Skeletal muscle tissue (tissue), 4 donors: Measurements from ENCODE around the gene KIF18B. TPM values are rescaled to one million over a fixed set of nuclear protein-coding genes. Genes with fewer than 3 reads are reported as not detected.

Source experiments
- H3K27ac ChIP-seq: one replicate; pipeline ENCODE4 v1.7.0; 2013; ENCODE audit warnings: mild to moderate bottlenecking, low read depth, low read length, inconsistent platforms
- H3K27me3 ChIP-seq, 3 donors: one replicate each; pipeline ENCODE4 v1.7.0; 2013; ENCODE audit warnings: low read length in 3 of 3; ENCODE audit not compliant: control insufficient read depth in 3 of 3, insufficient read depth in 3 of 3
- H3K36me3 ChIP-seq, 3 donors: one replicate each; pipeline ENCODE4 v1.7.0; 2013; ENCODE audit warnings: low read length in 3 of 3; ENCODE audit not compliant: control insufficient read depth in 3 of 3, insufficient read depth in 3 of 3
- H3K4me1 ChIP-seq, 3 donors: one replicate each; pipeline ENCODE4 v1.7.0; 2013; ENCODE audit warnings: low read length in 3 of 3, mild to moderate bottlenecking in 3 of 3; ENCODE audit not compliant: control insufficient read depth in 3 of 3, insufficient read depth in 3 of 3
- H3K4me3 ChIP-seq, 3 donors: one replicate each; pipeline ENCODE4 v1.7.0; 2013; ENCODE audit warnings: low read length in 3 of 3
- H3K9ac ChIP-seq, 3 donors: one replicate each; pipeline ENCODE4 v1.7.0; 2013; ENCODE audit warnings: low read length in 3 of 3, mild to moderate bottlenecking in 3 of 3, moderate library complexity in 2 of 3, low read depth in 1 of 3
- H3K9me3 ChIP-seq, 3 donors: one replicate each; pipeline ENCODE4 v1.7.0; 2013; ENCODE audit warnings: low read length in 3 of 3; ENCODE audit not compliant: control insufficient read depth in 3 of 3
- total RNA-seq: library from RNA; depleted of rRNA; stranded (reverse); fragments of >200 nt; gene quantifications from one replicate; pipeline ENCODE4 v1.2.3, GENCODE V29; 2014
- donor health status: Osteomylitis.

Gene KIF18B
- total RNA-seq, 1 donor from 2014 or later = 1.0 TPM

DNA sequence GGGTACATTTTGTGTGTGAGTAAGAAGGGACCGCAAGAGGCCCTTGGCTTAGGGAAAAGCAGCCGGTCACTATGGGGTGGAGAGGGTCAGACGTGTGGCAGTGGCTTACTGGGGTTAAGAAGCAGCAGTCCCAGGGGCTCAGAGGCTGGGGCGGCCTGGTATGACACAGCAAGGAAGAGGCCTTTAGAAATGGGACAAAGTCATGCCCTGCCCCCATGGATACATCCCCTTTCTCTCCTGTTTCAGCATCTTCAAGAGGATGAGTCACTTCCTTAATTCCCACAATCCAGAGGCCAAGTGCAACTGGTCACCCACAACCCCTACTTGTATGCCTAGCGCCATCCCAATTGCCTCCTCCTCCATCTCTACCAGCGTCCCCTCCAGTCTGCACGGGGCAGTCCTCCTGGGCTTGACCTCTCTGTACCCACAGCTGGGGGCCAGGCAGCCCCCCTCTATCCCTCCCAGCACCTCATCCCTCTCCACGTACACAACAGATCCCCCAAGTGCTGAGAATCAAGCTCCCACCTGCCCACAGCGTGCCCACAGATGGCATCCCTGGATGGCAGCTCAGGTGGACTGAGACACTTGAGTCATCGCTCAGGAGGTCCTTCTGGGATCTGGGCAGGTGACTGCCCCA lies 41.4 kb downstream of the KIF18B start:
- no peaks in the 10 kb centered on the region for H3K36me3 ChIP-seq
- H3K9me3 ChIP-seq = no peaks in the 10 kb centered on the region
- H3K27ac ChIP-seq = no peak overlapping the region
- H3K4me1 ChIP-seq = peaks cover 1 to 6% (median 4%) of the 10 kb centered on the region in 3 donors
- no peak overlapping the region for H3K9ac ChIP-seq
- H3K27me3 ChIP-seq = peaks cover 0 to 7% (median 4%) of the 10 kb centered on the region in 3 donors
- no peak overlapping the region for H3K4me3 ChIP-seq

DNA sequence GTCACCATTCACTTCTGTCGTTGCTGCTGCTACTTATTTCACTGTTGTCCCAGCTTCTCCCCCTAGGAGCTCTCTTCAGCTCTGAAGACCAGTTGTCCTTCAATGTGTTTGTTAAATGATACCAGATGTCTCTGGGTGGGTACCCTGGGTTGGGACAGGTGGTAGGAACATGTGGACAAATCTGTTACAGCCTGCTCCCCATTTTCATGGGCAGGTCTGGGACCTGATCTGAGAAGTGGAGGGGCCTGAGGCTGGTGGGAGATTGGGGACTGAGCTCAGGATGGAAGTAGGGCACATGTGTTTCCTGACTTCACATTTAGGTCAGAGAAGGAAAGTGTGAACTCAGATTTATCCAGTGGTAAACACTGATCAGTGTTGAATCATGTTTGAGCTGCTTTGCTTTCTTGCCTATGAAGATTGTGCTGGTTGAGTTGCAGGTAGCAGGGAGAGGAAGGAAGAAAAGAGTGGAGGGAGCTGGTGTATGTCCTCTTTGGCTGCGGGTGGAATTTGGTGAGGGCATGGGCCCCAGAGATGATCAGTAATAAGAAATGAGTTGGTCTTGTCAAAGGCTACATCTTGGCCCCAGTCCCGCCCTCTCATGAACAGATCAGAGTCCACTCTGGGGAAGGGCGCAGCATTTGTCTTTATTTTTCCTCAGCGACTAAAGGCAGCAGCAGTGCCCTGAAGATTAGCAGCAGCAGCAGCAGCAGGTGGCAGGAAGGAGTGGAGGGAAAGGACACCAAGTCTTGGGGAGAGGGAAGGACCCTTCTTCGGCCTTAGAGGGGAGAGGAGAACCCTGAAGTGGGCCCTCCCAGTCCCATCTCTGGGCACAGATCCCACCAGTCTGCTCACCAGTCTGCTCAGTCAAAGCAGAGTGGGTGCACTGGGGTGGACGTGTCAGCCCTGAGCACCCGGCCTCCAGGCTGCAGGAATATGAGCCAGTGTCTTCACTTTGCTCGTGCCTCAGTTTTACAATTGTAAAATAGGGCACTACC lies 42.3 kb downstream of the KIF18B start:
- Histone ChIP-seq H3K27ac (no peak overlapping the region), H3K4me3 (no peak overlapping the region), H3K36me3 (no peaks in the 10 kb centered on the region), H3K9me3 (no peaks in the 10 kb centered on the region), H3K27me3 (peaks cover 0 to 1% (median 0%) of the 10 kb centered on the region in 3 donors), H3K9ac (no peak overlapping the region), H3K4me1 (peaks cover under 1 to 6% (median 2%) of the 10 kb centered on the region in 3 donors)

DNA sequence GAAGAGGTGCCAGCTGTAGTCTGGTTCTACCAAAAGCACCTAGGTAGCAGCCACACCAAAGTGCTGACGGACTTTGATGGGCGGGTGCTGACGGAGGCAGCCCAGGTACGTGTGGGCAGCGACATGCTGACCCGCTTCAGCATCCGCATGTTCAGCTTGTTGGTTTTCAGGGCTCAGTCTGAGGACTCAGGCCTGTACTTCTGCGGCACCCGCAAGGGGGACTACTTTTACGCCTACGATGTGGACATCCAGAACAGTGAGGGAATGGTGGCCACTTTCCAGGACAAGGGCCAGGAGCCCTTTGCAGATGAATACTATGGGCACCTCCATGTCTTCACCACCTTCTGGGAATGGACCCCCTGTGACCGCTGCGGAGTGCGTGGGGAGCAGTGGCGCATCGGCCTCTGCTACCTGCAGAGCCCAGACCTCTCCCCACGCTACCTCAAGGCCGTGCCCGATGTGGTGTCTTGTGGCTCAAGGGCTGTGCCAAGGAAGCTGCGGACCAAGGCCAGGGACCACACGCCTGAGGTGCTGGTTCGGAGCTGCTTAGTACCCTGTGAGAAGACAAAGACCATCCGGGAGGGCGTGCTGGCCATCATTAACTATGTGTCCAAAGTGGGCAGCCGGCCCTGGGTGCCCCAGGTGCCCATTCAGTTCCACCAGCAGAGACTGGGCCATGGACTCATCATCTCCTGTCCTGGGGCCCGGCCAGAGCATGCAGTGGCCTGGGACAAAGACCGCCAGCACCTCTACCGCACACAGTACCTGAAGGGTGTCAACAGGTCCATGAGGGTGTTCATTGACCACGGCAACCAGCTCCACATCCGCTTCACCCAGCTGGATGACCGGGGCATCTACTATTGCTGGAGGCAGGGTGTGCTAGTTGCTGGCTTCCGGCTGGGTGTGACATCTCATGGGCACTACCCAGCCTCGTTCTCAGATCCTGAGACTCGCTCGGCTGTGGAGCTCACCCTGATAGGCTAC lies 43.3 kb downstream of the KIF18B start:
- Histone ChIP-seq H3K27ac (no peak overlapping the region), H3K9ac (no peak overlapping the region), H3K4me3 (no peak overlapping the region), H3K36me3 (no peaks in the 10 kb centered on the region), H3K9me3 (no peaks in the 10 kb centered on the region), H3K4me1 (peaks cover 7 to 13% (median 8%) of the 10 kb centered on the region in 3 donors), H3K27me3 (no peaks in the 10 kb centered on the region)

DNA sequence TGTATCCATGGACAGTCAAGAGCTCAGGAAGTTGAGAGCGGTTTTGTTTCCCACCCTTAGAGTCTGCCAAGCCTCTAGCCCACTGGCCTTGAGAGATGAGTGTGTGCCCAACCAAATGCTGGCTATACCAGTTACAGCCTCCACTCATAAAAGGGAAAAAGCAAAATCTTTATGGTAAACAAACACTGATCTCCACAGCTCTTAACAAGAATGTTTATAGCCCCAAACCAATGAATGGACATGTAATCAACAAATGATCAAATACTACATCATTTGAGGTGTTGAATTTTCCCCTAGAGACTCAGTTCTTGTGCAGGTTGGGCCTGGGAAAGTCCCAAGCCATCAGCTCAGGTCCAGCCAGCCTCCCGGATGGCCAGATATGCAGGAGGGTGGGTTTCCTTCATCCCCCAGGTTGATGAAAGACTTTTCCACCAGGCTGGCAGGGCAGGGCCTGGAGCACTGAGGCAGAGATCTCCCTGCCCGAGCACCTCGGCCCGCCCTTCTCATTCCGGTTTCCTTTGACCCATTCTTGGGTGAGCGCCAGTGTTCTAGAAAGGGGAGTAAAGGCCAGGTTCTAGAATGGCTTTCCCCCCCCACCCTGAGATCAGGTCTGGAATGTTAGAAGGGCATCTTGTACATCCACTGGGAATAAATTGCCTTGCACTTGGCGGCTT lies 44.4 kb downstream of the KIF18B start:
- Histone ChIP-seq H3K9ac (no peak overlapping the region), H3K36me3 (peaks cover 0 to 2% (median 0%) of the 10 kb centered on the region in 3 donors), H3K4me3 (no peak overlapping the region), H3K27me3 (no peaks in the 10 kb centered on the region), H3K9me3 (no peaks in the 10 kb centered on the region), H3K4me1 (peaks cover 11 to 24% (median 12%) of the 10 kb centered on the region in 3 donors), H3K27ac (no peak overlapping the region)

DNA sequence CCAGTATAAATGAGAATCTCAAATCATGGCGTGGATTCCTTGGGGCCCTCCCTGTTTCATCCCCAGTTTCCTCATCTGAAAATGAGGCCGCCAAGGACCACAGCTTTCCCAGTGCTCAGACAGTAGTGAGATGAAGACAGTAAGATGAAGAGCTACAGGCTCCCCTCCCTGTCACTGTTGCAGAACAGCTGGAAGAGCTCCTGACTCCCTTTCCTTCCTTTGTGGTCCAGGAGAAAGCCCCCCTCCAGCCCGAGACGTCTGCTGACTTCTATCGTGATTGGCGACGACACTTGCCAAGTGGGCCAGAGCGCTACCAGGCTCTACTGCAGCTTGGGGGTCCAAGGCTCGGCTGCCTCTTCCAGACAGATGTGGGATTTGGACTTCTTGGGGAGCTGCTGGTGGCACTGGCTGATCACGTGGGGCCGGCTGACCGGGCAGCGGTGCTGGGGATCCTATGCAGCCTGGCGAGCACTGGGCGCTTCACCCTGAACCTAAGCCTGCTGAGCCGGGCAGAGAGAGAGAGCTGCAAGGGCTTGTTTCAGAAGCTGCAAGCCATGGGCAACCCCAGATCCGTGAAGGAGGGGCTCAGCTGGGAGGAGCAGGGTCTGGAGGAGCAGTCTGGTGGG lies 45.3 kb downstream of the KIF18B start:
- Histone ChIP-seq H3K36me3 (peaks cover 0 to 2% (median 0%) of the 10 kb centered on the region in 3 donors), H3K4me1 (peaks cover 11 to 24% (median 12%) of the 10 kb centered on the region in 3 donors), H3K9me3 (no peaks in the 10 kb centered on the region), H3K4me3 (no peak overlapping the region), H3K9ac (no peak overlapping the region), H3K27ac (no peak overlapping the region), H3K27me3 (no peaks in the 10 kb centered on the region)

DNA sequence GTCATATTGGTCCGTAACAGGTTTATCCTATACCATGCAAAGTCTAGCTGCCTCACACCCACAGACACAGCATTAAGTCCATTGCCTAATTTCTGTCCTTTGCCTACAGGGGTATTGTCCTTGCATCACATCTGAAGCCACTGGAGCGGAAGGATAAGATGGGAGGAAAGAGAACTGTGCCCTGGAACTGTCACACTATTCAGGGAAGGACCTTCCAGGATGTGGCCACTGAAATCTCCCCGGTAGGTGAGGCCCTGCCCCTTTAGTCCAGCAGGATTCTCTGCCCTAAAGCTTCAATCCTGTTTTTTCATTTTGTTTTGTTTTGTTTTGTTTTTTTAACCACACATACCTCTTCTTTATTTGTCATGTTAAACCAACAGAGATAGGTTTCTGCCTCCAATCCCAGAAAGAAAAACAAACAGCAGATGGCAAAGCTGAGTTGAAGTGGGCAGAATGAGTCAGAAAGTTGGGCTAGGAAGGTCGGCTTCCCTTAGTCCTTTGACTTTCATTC lies 46.1 kb downstream of the KIF18B start:
- H3K4me1 ChIP-seq = peaks cover 11 to 23% (median 12%) of the 10 kb centered on the region in 3 donors
- no peak overlapping the region for H3K9ac ChIP-seq

DNA sequence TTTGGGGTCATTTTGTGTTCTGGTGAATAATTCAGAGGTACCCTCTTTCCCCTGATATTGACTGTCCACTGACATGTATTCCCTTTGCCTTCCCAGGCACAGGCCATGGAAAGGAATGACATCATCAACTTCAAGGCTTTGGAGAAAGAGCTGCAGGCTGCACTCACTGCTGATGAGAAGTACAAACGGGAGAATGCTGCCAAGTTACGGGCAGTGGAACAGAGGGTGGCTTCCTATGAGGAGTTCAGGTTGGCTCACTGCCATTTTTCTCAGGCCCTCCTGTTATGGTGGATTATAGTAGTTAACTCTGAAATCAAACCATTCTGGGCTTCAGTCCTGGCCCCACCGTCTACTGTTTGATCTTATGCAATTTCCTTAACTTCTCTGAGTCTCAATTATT lies 46.7 kb downstream of the KIF18B start:
- Histone ChIP-seq H3K9me3 (no peaks in the 10 kb centered on the region), H3K4me1 (peaks cover 11 to 17% (median 12%) of the 10 kb centered on the region in 3 donors), H3K27ac (no peak overlapping the region), H3K27me3 (no peaks in the 10 kb centered on the region), H3K36me3 (peaks cover under 1 to 2% (median under 1%) of the 10 kb centered on the region in 3 donors), H3K9ac (no peak overlapping the region), H3K4me3 (no peak overlapping the region)

More for the DNA sequence above, 46.1 kb downstream of the KIF18B start:
- no peaks in the 10 kb centered on the region for H3K9me3 ChIP-seq
- H3K27me3 ChIP-seq = no peaks in the 10 kb centered on the region
- peaks cover 0 to 2% (median 0%) of the 10 kb centered on the region in 3 donors for H3K36me3 ChIP-seq
- H3K27ac ChIP-seq = no peak overlapping the region
- no peak overlapping the region for H3K4me3 ChIP-seq

DNA sequence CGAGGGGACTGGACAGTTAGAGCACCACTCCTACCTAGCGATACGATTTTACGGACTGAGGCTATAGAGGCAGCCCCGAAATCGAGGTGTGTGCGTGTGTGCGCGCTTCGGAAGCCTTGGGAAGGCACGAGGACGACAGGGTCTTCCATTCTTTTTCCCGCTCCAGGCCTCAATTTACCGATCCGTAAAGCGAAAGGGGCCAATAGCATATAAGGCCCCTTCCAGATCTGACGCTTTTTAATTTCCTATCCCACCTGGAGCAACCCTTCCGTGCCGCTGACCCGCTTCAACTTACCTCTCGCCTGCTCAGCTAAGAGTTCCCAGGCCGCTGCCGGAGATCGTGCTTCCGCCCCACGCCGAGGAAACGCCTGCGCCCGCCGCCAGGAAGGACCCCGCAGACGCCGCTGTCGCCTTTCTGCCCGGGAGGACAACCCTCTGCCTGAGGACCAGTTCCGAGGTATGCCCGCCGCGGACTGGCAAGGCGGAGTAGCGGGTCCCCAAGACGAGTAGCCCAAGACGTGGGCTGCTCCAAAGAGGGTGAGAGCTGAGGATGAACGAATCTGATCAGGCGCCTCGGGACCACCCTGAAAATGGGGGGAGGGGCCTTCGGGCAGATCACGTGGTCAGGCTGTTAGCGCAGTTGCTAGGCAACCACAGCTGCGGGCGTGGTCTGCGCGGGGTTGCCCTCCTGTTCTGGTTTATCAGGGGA lies 48.3 kb downstream of the KIF18B start, which contains the start of gene EFTUD2:
Gene EFTUD2 (minus strand): TSS at position 372 of the 709 bp plus-strand sequence. CDS start 4,924 bp downstream, outside the sequence.
- Histone ChIP-seq H3K4me3 (peak within 1 kb of the TSS; percentile 98 to 99 (median 98)), H3K4me1 (peaks cover 11 to 17% (median 12%) of the 10 kb centered on the region in 3 donors), H3K27ac (peak within 1 kb of the TSS; percentile 98), H3K9me3 (no peaks in the 10 kb centered on the region), H3K9ac (peak within 1 kb of the TSS; percentile 95 to 97 (median 97)), H3K27me3 (no peaks in the 10 kb centered on the region), H3K36me3 (peaks cover 2 to 8% (median 4%) of the 10 kb centered on the region in 3 donors)
